Measurements from ENCODE around the gene LRRC8B.

DNA sequence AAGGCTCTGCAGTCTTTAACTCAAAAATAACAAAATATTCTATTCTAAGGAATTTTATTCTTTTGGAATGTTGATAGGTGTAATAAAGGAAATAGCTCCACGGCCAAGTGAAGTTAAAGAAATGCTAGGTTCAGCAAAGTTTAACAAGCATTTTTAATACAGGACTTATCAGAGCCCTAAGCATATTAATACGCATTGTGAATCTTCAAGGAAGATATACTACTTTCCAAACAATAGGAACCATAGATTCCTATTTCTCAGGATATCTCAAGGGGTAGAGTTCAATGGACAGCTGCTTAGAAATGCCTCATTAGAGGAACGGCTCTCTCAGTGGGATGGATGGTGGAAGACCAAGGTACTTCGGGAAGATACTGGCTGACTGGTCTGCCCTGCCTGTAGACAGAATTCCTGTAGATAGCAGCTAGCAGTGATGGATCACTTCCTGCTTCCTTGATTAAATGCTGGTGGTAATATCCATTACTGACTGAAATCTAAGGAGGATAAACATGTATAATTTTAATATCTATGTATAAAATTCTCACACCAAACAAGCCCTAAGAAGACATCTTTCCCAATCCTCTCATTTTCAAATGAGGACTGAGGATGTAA, 100.2 kb downstream of the LRRC8B start:
- TF ChIP-seq, protein P1, sequence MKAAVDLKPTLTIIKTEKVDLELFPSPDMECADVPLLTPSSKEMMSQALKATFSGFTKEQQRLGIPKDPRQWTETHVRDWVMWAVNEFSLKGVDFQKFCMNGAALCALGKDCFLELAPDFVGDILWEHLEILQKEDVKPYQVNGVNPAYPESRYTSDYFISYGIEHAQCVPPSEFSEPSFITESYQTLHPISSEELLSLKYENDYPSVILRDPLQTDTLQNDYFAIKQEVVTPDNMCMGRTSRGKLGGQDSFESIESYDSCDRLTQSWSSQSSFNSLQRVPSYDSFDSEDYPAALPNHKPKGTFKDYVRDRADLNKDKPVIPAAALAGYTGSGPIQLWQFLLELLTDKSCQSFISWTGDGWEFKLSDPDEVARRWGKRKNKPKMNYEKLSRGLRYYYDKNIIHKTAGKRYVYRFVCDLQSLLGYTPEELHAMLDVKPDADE (CRISPR knock-in tag; IDR thresholded peaks at IDR 0.05) = no peak
- no peak for TF ChIP-seq MED1 (CRISPR knock-in tag; IDR thresholded peaks at IDR 0.05)
